Activated naive CD8-positive, alpha-beta T cell treated with anti-CD3 and anti-CD28 coated beads, Interleukin-2, amount 50 U/mL, for 24 hours (primary cell): ENCODE results near the gene TMBIM6.

Experiments used
- ATAC-seq: fragments of 150-1000 bp; cut with Tn5 transposase; one replicate; pipeline ENCODE4 v1.10.0; 2021
- DNase-seq: peaks from one replicate; pipeline ENCODE4 v3.0.0; 2021
- H3K27ac Mint-ChIP-seq: one replicate; pipeline ENCODE4 v1.8.0; 2021; ENCODE audit warnings: mild to moderate bottlenecking, mixed read lengths
- H3K27me3 Mint-ChIP-seq: one replicate; pipeline ENCODE4 v1.8.0; 2021; ENCODE audit warnings: mixed read lengths
- H3K36me3 Mint-ChIP-seq: one replicate; pipeline ENCODE4 v1.8.0; 2021; ENCODE audit warnings: low read depth, mixed read lengths
- H3K4me1 Mint-ChIP-seq: one replicate; pipeline ENCODE4 v1.8.0; 2021; ENCODE audit warnings: mixed read lengths
- H3K4me3 Mint-ChIP-seq: one replicate; pipeline ENCODE4 v1.8.0; 2021; ENCODE audit warnings: mild to moderate bottlenecking, moderate library complexity, mixed read lengths
- H3K9me3 Mint-ChIP-seq: one replicate; pipeline ENCODE4 v1.8.0; 2021; ENCODE audit warnings: mixed read lengths

Gene TMBIM6

GRCh38 chr12:49740930-49741881 lies at the start of gene TMBIM6:
TMBIM6 (plus strand) TSS chr12:49741557; CDS start chr12:49752494, 10,937 bp downstream.
- peak; percentile 95 for ATAC-seq
- Mint-ChIP-seq H3K4me3 (peak within 1 kb of the TSS; percentile 92), H3K27ac (peak within 1 kb of the TSS; percentile 96), H3K27me3 (peaks cover 4% of the 10 kb centered on the region), H3K36me3 (peaks cover 30% of the 10 kb centered on the region), H3K4me1 (peaks cover 48% of the 10 kb centered on the region), H3K9me3 (no peaks in the 10 kb centered on the region)
- peak; percentile 98 for DNase-seq

DNA sequence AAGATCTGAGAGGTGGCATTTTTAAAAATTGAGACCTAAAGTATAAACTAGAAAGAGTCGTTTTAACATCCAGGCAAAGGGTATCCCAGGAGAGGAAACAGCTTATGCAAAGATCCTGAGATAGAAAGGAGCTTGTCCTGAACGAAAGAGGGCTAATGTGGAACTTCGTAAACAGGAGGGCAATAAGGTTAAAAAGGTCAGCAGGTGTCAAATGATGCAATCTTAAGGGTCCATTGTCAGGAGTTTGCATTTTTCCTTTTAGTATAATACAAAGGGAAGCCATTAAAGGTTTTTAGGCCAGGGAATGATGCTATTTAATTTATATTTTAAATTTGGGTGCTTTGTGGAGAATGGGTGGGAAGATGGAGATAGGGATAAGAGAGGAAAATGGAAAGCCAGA lies 48.5 kb upstream of the TMBIM6 start:
- no peak for DNase-seq

GRCh38 chr12:49693931-49694444 lies 47.4 kb upstream of the TMBIM6 start:
- Mint-ChIP-seq H3K27ac (no peak overlapping the region), H3K4me1 (peaks cover 54% of the 10 kb centered on the region), H3K27me3 (no peaks in the 10 kb centered on the region), H3K36me3 (no peaks in the 10 kb centered on the region), H3K9me3 (no peaks in the 10 kb centered on the region), H3K4me3 (no peak overlapping the region)
- ATAC-seq (no peak), DNase-seq (no peak)

More for the DNA sequence above, 48.5 kb upstream of the TMBIM6 start:
- Mint-ChIP-seq H3K36me3 (no peaks in the 10 kb centered on the region), H3K4me1 (peaks cover 51% of the 10 kb centered on the region), H3K27me3 (no peaks in the 10 kb centered on the region), H3K4me3 (no peak overlapping the region), H3K27ac (no peak overlapping the region), H3K9me3 (no peaks in the 10 kb centered on the region)
- no peak for ATAC-seq

DNA sequence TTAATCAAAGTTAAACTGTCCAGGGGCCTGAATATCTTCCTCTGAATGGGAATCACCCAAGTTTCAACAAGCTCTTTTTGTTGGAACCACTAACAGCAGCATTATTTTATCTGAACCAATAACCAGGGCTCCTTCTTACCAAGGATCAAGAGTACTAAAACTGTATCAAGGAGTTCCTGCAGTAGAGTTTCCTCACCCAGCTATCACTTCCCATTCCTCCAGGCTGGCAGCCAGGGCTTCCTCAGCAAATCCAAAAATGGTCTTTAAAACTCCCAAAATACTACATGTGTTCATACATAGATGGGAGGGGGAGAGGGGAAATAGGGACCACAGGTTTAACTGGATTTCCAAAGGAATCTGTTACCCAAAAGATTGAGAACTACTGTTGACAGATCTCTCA lies 44.6 kb upstream of the TMBIM6 start:
- H3K4me1 Mint-ChIP-seq: peaks cover 50% of the 10 kb centered on the region
- no peaks in the 10 kb centered on the region for H3K9me3 Mint-ChIP-seq
- peaks cover 6% of the 10 kb centered on the region for H3K36me3 Mint-ChIP-seq
- DNase-seq (no peak), ATAC-seq (no peak)
- no peak overlapping the region for H3K27ac Mint-ChIP-seq
- no peaks in the 10 kb centered on the region for H3K27me3 Mint-ChIP-seq
- H3K4me3 Mint-ChIP-seq: no peak overlapping the region

- Mint-ChIP-seq H3K4me3 (no peak overlapping the region), H3K27me3 (no peaks in the 10 kb centered on the region), H3K4me1 (peaks cover 59% of the 10 kb centered on the region), H3K9me3 (no peaks in the 10 kb centered on the region), H3K27ac (peak overlapping the region; percentile 89), H3K36me3 (peaks cover 6% of the 10 kb centered on the region)
- DNase-seq: no peak
- no peak for ATAC-seq
These were observed 43.5 kb upstream of the TMBIM6 start for GRCh38 chr12:49697808-49698207.

- ATAC-seq (peak; percentile 75), DNase-seq (peak; percentile 63)
- H3K4me1 Mint-ChIP-seq: peaks cover 70% of the 10 kb centered on the region
- peak overlapping the region; percentile 89 for H3K27ac Mint-ChIP-seq
- H3K4me3 Mint-ChIP-seq: peak overlapping the region; percentile 73
- peaks cover 6% of the 10 kb centered on the region for H3K36me3 Mint-ChIP-seq
- H3K9me3 Mint-ChIP-seq: no peaks in the 10 kb centered on the region
- H3K27me3 Mint-ChIP-seq: no peaks in the 10 kb centered on the region
These were observed 42.5 kb upstream of the TMBIM6 start for GRCh38 chr12:49698619-49699545.

GRCh38 chr12:49702009-49702408 lies 39.3 kb upstream of the TMBIM6 start:
- peaks cover 82% of the 10 kb centered on the region for H3K4me1 Mint-ChIP-seq
- H3K36me3 Mint-ChIP-seq: peaks cover 6% of the 10 kb centered on the region
- H3K27me3 Mint-ChIP-seq: no peaks in the 10 kb centered on the region
- no peaks in the 10 kb centered on the region for H3K9me3 Mint-ChIP-seq
- ATAC-seq: no peak
- no peak overlapping the region for H3K27ac Mint-ChIP-seq
- no peak for DNase-seq
- H3K4me3 Mint-ChIP-seq: no peak overlapping the region

GRCh38 chr12:49702676-49703215 lies 38.6 kb upstream of the TMBIM6 start:
- Mint-ChIP-seq H3K27me3 (no peaks in the 10 kb centered on the region), H3K27ac (peak overlapping the region; percentile 75), H3K4me3 (peak overlapping the region; percentile 50), H3K9me3 (no peaks in the 10 kb centered on the region), H3K4me1 (peaks cover 78% of the 10 kb centered on the region), H3K36me3 (peaks cover 6% of the 10 kb centered on the region)
- DNase-seq (no peak), ATAC-seq (no peak)

- Mint-ChIP-seq H3K27me3 (no peaks in the 10 kb centered on the region), H3K4me1 (peaks cover 72% of the 10 kb centered on the region), H3K27ac (peak overlapping the region; percentile 75), H3K4me3 (peak overlapping the region; percentile 50), H3K9me3 (no peaks in the 10 kb centered on the region), H3K36me3 (peaks cover 6% of the 10 kb centered on the region)
- ATAC-seq (peak; percentile 55), DNase-seq (peak; percentile 62)
These were observed 37.7 kb upstream of the TMBIM6 start for GRCh38 chr12:49703647-49704137.

DNA sequence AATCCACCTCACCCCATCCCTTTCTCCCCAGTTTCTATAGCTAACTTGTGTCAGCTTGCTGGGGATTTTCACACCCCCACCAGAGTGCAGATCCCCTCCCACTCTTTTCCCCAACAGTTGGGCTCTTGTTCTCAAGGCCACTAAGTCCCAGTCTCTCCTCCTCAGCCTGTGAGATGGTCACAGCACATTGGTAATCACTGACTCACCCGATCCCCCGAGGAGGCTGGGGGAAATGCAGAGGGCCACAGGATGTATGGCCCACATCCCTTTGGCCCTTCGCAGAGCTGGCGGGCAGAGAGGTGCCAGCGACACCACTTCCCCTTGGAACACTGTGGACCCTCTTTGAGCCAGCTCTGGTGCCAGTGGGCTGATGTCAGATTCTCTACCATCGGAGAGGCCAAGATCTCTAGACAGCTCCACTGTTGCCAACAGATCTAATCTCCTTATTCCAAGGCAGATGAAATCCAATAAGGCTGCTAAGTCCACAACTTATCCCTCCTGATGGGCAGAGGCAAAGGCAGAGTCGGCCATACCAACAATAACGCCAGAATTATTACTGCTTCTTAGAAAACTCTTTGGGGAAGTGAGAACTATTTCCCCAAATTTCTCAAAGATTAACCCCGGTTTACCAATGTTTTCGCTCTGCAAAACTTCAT lies 35.8 kb upstream of the TMBIM6 start:
- ATAC-seq (no peak), DNase-seq (peak; percentile 52)
- H3K27ac Mint-ChIP-seq: peak overlapping the region; percentile 81
- peaks cover 58% of the 10 kb centered on the region for H3K4me1 Mint-ChIP-seq
- H3K36me3 Mint-ChIP-seq: peaks cover 3% of the 10 kb centered on the region
- H3K9me3 Mint-ChIP-seq: no peaks in the 10 kb centered on the region
- no peaks in the 10 kb centered on the region for H3K27me3 Mint-ChIP-seq
- peak overlapping the region; percentile 87 for H3K4me3 Mint-ChIP-seq

GRCh38 chr12:49706351-49707127 lies 34.8 kb upstream of the TMBIM6 start:
- Mint-ChIP-seq H3K27me3 (no peaks in the 10 kb centered on the region), H3K4me1 (peaks cover 53% of the 10 kb centered on the region), H3K4me3 (peak overlapping the region; percentile 87), H3K36me3 (no peaks in the 10 kb centered on the region), H3K9me3 (no peaks in the 10 kb centered on the region), H3K27ac (peak overlapping the region; percentile 81)
- ATAC-seq (peak; percentile 17), DNase-seq (peak; percentile 27)

DNA sequence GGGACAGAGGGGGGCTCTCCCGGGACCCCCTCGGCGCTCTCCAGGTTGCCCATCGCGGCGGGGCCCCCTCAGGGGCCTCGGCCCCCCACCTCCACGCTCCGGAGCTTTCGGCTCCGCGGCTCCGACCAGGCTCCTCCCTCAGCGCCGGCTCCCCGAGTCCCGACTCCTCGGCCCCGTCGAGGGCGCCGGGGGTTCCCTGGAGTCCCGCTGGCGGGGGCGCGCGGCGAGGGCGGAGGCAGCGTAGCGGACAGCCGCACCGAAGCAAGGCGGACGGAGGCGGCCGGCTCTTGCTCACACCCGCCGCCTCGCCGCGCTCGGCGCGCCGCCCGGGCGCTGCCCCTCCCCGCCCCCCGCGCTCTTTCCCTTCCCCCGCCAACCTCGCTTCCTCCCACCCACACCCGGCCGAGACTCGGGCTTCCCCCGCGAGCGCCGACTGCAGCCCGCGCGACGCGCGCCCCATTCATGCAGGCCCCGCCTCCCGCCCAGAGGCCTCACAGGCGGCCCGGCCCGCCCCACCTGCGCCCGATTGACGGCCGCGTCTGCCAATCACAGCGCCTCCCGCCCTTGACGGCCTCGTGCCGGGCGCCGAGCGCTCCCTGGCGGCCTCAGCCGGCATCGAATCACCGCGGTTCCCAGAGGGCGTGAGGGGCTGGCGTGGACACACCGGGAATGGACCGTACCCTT lies 34.1 kb upstream of the TMBIM6 start, which contains the start of gene FMNL3:
Gene FMNL3 (minus strand): TSS at position 278 of the 684 bp plus-strand sequence. CDS start 225 bp downstream, at position 53.
- Mint-ChIP-seq H3K27ac (peak within 1 kb of the TSS; percentile 82), H3K36me3 (no peaks in the 10 kb centered on the region), H3K9me3 (no peaks in the 10 kb centered on the region), H3K27me3 (no peaks in the 10 kb centered on the region), H3K4me1 (peaks cover 46% of the 10 kb centered on the region), H3K4me3 (peak within 1 kb of the TSS; percentile 87)
- DNase-seq: peak; percentile 100
- peak; percentile 86 for ATAC-seq
